Measurements from ENCODE around the gene APBA2.

APBA2 gene

GRCh38 chr15:28952666-28953491 lies 67.1 kb downstream of the APBA2 start:
- H3K9me3 ChIP-seq (ENCODE audit: control insufficient read depth in 2 of 2, low read length in 2 of 2) = no peaks in the 10 kb centered on the region
- H3K27me3 ChIP-seq (ENCODE audit: control insufficient read depth in 1 of 2, insufficient read depth in 2 of 2, low read length in 2 of 2) = no peaks in the 10 kb centered on the region
- H3K27ac ChIP-seq (ENCODE audit: low read length) = no peak overlapping the region
- no peaks in the 10 kb centered on the region for H3K36me3 ChIP-seq (ENCODE audit: control insufficient read depth in 2 of 2, insufficient read depth in 2 of 2, low read length in 2 of 2)
- no peaks in the 10 kb centered on the region for H3K4me1 ChIP-seq (ENCODE audit: control insufficient read depth, insufficient read depth, low read length)
- no peak overlapping the region for H3K9ac ChIP-seq (ENCODE audit: low read length in 2 of 2)
- no peak overlapping the region for H3K4me3 ChIP-seq (ENCODE audit: low read length in 2 of 2)

GRCh38 chr15:28953573-28954195 lies 67.9 kb downstream of the APBA2 start:
- Histone ChIP-seq H3K36me3 (ENCODE audit: control insufficient read depth in 2 of 2, insufficient read depth in 2 of 2, low read length in 2 of 2) (no peaks in the 10 kb centered on the region), H3K4me3 (ENCODE audit: low read length in 2 of 2) (no peak overlapping the region), H3K9ac (ENCODE audit: low read length in 2 of 2) (no peak overlapping the region), H3K27ac (ENCODE audit: low read length) (no peak overlapping the region), H3K27me3 (ENCODE audit: control insufficient read depth in 1 of 2, insufficient read depth in 2 of 2, low read length in 2 of 2) (no peaks in the 10 kb centered on the region), H3K4me1 (ENCODE audit: control insufficient read depth, insufficient read depth, low read length) (no peaks in the 10 kb centered on the region), H3K9me3 (ENCODE audit: control insufficient read depth in 2 of 2, low read length in 2 of 2) (no peaks in the 10 kb centered on the region)

- Histone ChIP-seq H3K9ac (ENCODE audit: low read length in 2 of 2) (no peak overlapping the region), H3K36me3 (ENCODE audit: control insufficient read depth in 2 of 2, insufficient read depth in 2 of 2, low read length in 2 of 2) (no peaks in the 10 kb centered on the region), H3K4me1 (ENCODE audit: control insufficient read depth, insufficient read depth, low read length) (no peaks in the 10 kb centered on the region), H3K9me3 (ENCODE audit: control insufficient read depth in 2 of 2, low read length in 2 of 2) (no peaks in the 10 kb centered on the region), H3K4me3 (ENCODE audit: low read length in 2 of 2) (no peak overlapping the region), H3K27ac (ENCODE audit: low read length) (no peak overlapping the region), H3K27me3 (ENCODE audit: control insufficient read depth in 1 of 2, insufficient read depth in 2 of 2, low read length in 2 of 2) (no peaks in the 10 kb centered on the region)
These were observed 68.8 kb downstream of the APBA2 start for GRCh38 chr15:28954466-28955159.

- H3K36me3 ChIP-seq (ENCODE audit: control insufficient read depth in 2 of 2, insufficient read depth in 2 of 2, low read length in 2 of 2) = no peaks in the 10 kb centered on the region
- no peak overlapping the region for H3K9ac ChIP-seq (ENCODE audit: low read length in 2 of 2)
These were observed 69.6 kb downstream of the APBA2 start for GRCh38 chr15:28955160-28955992.

GRCh38 chr15:28955993-28956421 lies 70.2 kb downstream of the APBA2 start:
- no peak overlapping the region for H3K27ac ChIP-seq (ENCODE audit: low read length)
- H3K9ac ChIP-seq (ENCODE audit: low read length in 2 of 2) = no peak overlapping the region
- no peaks in the 10 kb centered on the region for H3K36me3 ChIP-seq (ENCODE audit: control insufficient read depth in 2 of 2, insufficient read depth in 2 of 2, low read length in 2 of 2)
- no peaks in the 10 kb centered on the region for H3K9me3 ChIP-seq (ENCODE audit: control insufficient read depth in 2 of 2, low read length in 2 of 2)
- no peak overlapping the region for H3K4me3 ChIP-seq (ENCODE audit: low read length in 2 of 2)
- no peaks in the 10 kb centered on the region for H3K4me1 ChIP-seq (ENCODE audit: control insufficient read depth, insufficient read depth, low read length)
- H3K27me3 ChIP-seq (ENCODE audit: control insufficient read depth in 1 of 2, insufficient read depth in 2 of 2, low read length in 2 of 2) = no peaks in the 10 kb centered on the region

More at GRCh38 chr15:28955160-28955992, 69.6 kb downstream of the APBA2 start:
- no peak overlapping the region for H3K4me3 ChIP-seq (ENCODE audit: low read length in 2 of 2)
- no peaks in the 10 kb centered on the region for H3K9me3 ChIP-seq (ENCODE audit: control insufficient read depth in 2 of 2, low read length in 2 of 2)
- H3K27ac ChIP-seq (ENCODE audit: low read length) = no peak overlapping the region
- no peaks in the 10 kb centered on the region for H3K27me3 ChIP-seq (ENCODE audit: control insufficient read depth in 1 of 2, insufficient read depth in 2 of 2, low read length in 2 of 2)
- no peaks in the 10 kb centered on the region for H3K4me1 ChIP-seq (ENCODE audit: control insufficient read depth, insufficient read depth, low read length)

- no peak overlapping the region for H3K27ac ChIP-seq (ENCODE audit: low read length)
- no peak overlapping the region for H3K4me3 ChIP-seq (ENCODE audit: low read length in 2 of 2)
- H3K36me3 ChIP-seq (ENCODE audit: control insufficient read depth in 2 of 2, insufficient read depth in 2 of 2, low read length in 2 of 2) = no peaks in the 10 kb centered on the region
- no peaks in the 10 kb centered on the region for H3K4me1 ChIP-seq (ENCODE audit: control insufficient read depth, insufficient read depth, low read length)
- H3K27me3 ChIP-seq (ENCODE audit: control insufficient read depth in 1 of 2, insufficient read depth in 2 of 2, low read length in 2 of 2) = no peaks in the 10 kb centered on the region
- H3K9me3 ChIP-seq (ENCODE audit: control insufficient read depth in 2 of 2, low read length in 2 of 2) = no peaks in the 10 kb centered on the region
- no peak overlapping the region for H3K9ac ChIP-seq (ENCODE audit: low read length in 2 of 2)
These were observed 70.7 kb downstream of the APBA2 start for GRCh38 chr15:28956491-28956890.

GRCh38 chr15:28957606-28958498 lies 72.1 kb downstream of the APBA2 start:
- Histone ChIP-seq H3K4me1 (ENCODE audit: control insufficient read depth, insufficient read depth, low read length) (no peaks in the 10 kb centered on the region), H3K9ac (ENCODE audit: low read length in 2 of 2) (no peak overlapping the region), H3K27me3 (ENCODE audit: control insufficient read depth in 1 of 2, insufficient read depth in 2 of 2, low read length in 2 of 2) (no peaks in the 10 kb centered on the region), H3K9me3 (ENCODE audit: control insufficient read depth in 2 of 2, low read length in 2 of 2) (no peaks in the 10 kb centered on the region), H3K4me3 (ENCODE audit: low read length in 2 of 2) (no peak overlapping the region), H3K27ac (ENCODE audit: low read length) (no peak overlapping the region), H3K36me3 (ENCODE audit: control insufficient read depth in 2 of 2, insufficient read depth in 2 of 2, low read length in 2 of 2) (no peaks in the 10 kb centered on the region)

GRCh38 chr15:28959326-28959725 lies 73.6 kb downstream of the APBA2 start:
- H3K27ac ChIP-seq (ENCODE audit: low read length) = no peak overlapping the region
- no peaks in the 10 kb centered on the region for H3K36me3 ChIP-seq (ENCODE audit: control insufficient read depth in 2 of 2, insufficient read depth in 2 of 2, low read length in 2 of 2)
- no peak overlapping the region for H3K4me3 ChIP-seq (ENCODE audit: low read length in 2 of 2)
- no peaks in the 10 kb centered on the region for H3K9me3 ChIP-seq (ENCODE audit: control insufficient read depth in 2 of 2, low read length in 2 of 2)
- H3K9ac ChIP-seq (ENCODE audit: low read length in 2 of 2) = no peak overlapping the region
- H3K27me3 ChIP-seq (ENCODE audit: control insufficient read depth in 1 of 2, insufficient read depth in 2 of 2, low read length in 2 of 2) = no peaks in the 10 kb centered on the region
- no peaks in the 10 kb centered on the region for H3K4me1 ChIP-seq (ENCODE audit: control insufficient read depth, insufficient read depth, low read length)

- no peaks in the 10 kb centered on the region for H3K9me3 ChIP-seq (ENCODE audit: control insufficient read depth in 2 of 2, low read length in 2 of 2)
- H3K4me3 ChIP-seq (ENCODE audit: low read length in 2 of 2) = no peak overlapping the region
- no peak overlapping the region for H3K27ac ChIP-seq (ENCODE audit: low read length)
- no peaks in the 10 kb centered on the region for H3K4me1 ChIP-seq (ENCODE audit: control insufficient read depth, insufficient read depth, low read length)
- no peaks in the 10 kb centered on the region for H3K36me3 ChIP-seq (ENCODE audit: control insufficient read depth in 2 of 2, insufficient read depth in 2 of 2, low read length in 2 of 2)
- H3K9ac ChIP-seq (ENCODE audit: low read length in 2 of 2) = no peak overlapping the region
- no peaks in the 10 kb centered on the region for H3K27me3 ChIP-seq (ENCODE audit: control insufficient read depth in 1 of 2, insufficient read depth in 2 of 2, low read length in 2 of 2)
These were observed 75.2 kb downstream of the APBA2 start for GRCh38 chr15:28960979-28961378.
